SK-N-DZ (cell line): Measurements from ENCODE around the gene TAF11L4.

ENCODE experiments used
- small RNA-seq, 2 experiments: library from RNA; depleted of rRNA; stranded (forward); fragments of <200 nt; gene quantifications; one replicate each; pipeline ENCODE3, GENCODE V24; 2014

The TAF11L4 gene

Small RNA genes lying within 50 kb of the gene (small RNA-seq; reads per million reads assigned to genes)
- 0 to 0.03 reads per million in 2 experiments for gene AC106774.3
